CD4-positive, alpha-beta T cell treated with Interleukin-17A for 4 hours (primary cell): Measurements from ENCODE around the gene TRIM10.
"Not testable (repeated sequence)": the region's sequence is repeated elsewhere in the genome, so short reads cannot be mapped to it uniquely, and the experiment has no call there.

Experiments
- DNase-seq: peaks from one replicate; pipeline ENCODE4 v3.0.0-alpha.2; 2020; ENCODE audit warnings: mixed read lengths

Gene TRIM10

DNA sequence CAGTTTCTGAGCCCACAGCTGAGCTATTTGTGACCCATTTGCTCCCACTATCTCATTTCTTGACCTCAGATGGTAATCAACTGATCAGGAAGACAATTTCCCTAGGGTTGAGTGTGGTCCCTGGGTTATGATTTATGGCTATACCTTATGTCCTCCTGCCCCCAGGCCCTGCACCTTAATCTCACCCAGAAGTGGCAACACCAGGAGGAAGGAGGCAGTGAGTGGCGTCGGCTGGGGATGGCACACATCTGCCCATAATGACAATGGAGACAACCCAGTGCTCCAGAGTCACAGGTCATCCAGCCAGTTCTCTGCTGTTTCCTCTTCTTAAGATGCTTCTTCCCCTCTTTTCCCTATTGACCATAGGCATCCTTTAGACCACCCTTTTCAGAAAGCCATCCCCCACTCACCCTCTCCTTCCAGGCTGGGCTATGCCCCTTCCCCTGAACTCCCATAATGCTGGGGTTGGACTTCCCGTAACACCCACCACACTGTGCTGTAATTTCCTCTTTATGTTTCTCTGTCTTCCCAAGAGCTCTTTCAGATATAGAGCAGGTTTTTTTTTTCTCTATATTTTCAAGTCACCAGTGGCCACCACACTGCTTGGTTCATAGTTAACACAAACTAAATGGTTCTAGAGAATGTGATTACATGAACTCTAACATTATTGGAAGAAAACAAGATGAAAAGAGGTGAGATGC, 8.0 kb downstream of the TRIM10 start:
- DNase-seq: no peak

DNA sequence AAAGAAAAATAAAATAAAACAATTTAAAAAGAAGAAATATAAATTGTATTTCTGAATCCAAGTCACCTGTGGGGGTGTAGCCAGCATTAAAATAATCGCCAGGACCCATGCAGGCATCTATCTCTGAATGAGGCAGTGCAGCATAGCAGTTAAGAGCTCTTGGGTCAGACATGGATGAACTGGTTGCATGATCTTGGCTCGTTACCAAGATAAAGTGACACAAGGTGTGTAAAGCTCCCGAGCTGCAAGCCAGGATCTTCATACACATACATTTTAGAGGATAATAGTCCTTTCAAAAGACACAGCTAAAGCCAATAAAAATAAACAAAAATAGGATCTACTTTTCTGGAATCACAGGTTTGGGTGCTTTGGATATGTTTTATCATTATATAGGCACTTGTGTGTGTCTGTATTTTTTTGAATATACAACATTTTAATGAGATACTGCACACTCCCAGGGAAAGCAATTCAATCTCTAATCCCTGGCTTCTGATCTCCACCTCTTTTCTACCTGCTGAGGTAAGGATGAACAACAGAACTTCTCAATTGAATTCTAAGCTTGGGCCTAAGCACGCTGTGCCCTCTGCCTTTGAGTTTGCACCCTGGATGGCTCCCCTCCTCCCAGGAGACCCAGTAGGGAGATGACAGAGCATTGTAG, 8.9 kb downstream of the TRIM10 start:
- DNase-seq: no peak

DNA sequence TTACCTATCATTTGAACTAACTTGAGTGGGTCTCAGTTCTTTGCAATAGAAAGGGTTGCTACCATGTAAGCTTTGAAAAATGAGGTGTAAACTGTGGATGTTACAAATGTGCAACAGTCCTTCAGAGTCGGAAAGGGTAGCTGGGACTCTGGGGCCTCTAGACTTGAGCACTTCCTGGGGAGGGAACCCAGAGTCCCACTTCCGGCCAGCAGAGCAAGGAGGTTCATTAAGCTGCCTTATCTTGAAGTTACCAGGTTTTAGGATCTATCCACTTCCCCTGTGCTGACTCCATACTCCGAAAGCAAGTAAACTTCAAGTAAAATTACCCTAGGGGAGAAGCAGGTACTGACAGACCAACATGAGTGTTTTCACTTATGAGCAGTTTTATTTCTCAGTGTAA, 9.4 kb downstream of the TRIM10 start:
- DNase-seq: no peak

DNA sequence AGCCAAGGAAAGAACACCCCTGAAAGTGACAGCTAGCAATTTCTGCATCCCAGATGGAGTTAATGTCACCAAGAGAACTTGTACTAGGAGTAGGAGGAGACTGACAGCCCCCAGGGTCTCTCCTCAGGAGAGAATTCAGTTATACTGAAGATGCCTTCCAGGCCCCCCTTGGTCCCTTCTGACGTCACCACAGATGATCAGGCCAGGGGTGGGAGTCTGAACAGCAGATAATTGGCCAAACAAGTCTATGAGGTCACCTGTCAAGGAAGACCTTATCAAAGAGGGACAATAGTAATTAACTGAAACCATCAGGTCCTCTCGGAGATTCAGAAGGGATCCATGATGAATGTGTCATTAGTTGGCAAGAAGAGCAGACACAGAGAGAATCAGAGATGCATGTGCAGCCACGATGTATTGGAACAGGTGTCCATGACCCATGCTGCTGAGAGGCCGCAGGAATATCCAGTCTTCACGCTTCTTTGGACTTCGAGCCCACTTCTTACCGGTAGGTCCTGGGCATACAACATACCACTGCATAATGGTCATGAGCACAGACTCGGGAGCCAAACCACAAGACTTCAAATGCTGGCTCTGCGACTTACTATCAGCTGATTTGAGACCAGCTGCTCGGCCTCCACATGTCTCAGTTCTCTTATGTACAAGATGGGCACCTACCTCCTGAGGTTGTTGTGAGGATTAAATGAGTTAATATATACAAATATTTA, 10.2 kb downstream of the TRIM10 start:
- no peak for DNase-seq

DNA sequence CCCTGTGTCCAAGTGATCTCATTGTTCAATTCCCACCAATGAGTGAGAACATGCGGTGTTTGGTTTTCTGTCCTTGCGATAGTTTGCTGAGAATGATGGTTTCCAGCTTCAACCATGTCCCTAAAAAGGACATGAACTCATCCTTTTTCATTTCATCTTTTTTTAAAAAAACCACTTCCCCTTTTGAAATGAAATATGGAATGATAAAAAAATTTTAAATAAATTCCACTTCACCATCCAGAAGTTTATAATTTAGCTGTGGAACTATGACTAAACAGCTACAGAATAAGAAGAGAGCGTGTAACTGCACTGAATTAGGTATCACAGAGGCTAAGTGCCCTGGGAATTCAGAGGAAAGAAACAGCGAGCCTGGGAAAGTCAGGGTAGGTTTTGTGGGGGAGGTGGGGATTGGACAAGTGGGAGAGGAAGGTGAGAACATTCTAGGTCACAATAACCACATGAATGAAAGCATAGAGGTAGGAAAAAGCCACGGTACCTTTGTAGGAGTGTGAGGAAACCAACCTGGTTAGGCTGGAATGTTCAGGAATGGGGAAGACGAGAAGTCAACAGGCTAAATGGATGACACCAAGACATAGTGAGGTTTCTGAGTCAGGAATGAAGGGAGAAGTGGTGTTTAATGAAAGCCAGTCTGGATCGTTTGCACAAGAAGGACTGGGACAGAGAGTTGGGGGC, 11.0 kb downstream of the TRIM10 start:
- no peak for DNase-seq

DNA sequence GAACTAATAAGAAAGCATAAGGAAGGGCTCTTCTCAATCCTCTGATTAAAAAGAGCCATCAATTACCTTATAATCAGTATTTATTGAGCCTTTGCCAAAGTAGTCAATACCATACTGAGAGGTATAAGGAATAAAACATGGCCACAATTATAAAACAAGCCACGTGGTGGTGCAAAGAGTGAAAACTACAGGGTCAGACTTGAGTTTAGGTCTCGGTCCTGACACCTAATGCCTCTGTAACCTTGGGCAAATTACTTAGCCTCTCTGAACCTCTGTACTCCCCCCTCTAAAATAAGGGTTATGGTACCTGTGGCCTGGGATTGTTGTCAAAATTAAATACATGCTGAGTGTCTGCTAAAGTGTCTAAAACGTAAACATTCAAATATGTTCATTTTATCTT, 11.8 kb downstream of the TRIM10 start:
- no peak for DNase-seq

DNA sequence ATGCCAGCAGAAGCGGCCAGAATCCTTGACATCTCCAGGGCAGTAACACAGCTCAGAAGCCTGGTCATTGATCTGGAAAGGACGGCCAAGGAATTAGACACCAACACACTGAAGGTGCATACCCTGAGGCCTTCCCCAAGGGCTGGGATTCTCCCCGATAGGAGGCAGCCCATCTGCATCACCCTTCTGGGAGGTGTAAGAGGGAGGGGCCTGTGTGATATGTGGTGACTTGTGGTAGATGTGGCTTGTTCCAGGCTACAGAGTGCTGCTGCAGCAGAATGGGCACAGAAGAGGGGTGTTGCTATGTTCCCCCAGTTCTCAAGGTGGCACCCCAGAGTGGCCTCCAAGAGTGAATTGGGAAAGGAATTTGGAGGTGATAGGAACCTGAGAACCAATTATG, 13.9 kb downstream of the TRIM10 start:
- DNase-seq: no peak

DNA sequence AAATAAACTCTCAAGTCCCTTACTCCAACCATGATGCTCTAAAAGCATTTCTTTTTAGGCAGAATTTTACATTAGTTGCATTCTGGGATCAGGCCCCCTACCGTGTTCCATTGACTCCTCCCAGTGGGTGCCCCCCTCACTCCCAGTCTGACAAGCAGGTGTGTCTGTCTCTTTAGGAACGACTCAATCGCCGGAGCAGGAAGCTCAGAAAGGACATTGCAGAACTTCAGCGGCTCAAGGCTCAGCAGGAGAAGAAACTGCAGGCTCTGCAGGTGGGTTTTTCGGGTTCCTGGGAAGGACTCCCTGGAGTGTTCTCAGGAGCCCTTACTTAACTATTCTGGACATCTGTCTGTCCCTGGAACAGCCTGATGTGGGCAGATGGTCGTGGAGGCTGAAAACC, 15.2 kb downstream of the TRIM10 start:
- no peak for DNase-seq

DNA sequence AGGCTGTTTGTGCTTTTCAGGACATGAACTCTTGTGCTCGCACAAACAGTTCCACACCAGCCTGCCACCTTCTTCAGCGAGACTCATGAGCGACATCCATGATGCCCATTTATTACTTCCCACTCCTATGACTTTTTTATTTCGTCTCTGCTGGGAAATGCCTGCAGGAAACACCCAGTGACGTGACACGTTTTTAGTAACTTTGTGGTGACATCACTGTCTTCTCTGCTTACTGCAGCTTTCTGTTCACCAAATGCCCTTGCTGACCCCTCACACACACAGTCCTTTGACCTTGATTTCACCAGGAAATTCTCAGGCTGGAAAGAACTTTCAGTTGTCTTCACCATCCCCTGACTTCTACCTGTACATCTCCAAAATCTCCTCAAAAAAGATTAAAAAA, 16.2 kb downstream of the TRIM10 start:
- DNase-seq: no peak

DNA sequence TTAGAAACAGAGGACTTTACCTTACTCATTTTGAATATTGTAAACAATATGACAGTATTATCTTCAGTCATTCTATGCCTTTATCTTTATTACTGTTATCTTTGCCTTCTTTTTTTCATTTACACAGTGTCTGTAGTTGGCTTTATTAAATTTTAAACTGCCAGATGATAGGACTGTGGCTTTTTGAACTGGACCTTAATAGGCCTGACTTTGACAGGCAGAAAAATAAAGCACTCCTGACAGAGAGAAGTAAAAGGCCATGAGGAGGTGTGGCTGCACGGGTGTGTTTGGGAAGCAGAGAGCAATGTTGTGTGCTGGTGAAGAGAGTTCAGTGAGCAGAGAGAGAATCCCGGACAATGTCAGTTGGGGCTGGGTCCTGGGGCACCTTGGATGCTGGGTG, 17.2 kb downstream of the TRIM10 start:
- no peak for DNase-seq

DNA sequence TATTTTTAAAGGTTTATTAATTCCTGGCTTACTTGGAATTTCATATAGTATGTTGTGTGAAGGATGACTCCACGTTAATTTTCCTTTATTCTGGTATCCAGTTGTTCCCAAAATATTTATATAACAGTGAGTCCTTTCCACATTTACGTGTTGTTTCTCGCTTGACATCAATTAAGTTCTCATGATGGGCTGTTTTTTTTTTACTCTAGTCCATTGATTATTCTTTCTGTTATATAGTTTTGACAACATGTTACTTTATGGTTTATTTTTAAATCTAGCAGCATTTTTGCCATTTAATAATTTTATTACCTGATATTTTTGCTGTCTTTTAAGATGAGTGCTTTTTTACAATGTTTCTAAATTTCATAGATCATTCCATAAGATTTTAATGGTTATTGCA, 18.3 kb downstream of the TRIM10 start:
- no peak for DNase-seq

DNA sequence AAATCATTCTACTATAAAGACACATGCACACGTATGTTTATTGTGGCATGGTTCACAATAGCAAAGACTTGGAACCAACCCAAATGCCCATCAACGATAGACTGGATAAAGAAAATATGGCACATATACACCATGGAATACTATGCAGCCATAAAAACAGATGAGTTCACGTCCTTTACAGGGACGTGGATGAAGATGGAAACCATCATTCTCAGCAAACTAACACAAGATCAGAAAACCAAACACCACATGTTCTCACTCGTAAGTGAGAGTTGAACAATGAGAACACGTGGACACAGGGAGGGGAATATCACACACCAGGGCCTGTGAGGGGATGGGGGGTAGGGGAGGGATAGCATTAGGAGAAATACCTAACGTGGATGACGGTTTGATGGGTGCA, 20.8 kb downstream of the TRIM10 start:
- not testable (repeated sequence) for DNase-seq

DNA sequence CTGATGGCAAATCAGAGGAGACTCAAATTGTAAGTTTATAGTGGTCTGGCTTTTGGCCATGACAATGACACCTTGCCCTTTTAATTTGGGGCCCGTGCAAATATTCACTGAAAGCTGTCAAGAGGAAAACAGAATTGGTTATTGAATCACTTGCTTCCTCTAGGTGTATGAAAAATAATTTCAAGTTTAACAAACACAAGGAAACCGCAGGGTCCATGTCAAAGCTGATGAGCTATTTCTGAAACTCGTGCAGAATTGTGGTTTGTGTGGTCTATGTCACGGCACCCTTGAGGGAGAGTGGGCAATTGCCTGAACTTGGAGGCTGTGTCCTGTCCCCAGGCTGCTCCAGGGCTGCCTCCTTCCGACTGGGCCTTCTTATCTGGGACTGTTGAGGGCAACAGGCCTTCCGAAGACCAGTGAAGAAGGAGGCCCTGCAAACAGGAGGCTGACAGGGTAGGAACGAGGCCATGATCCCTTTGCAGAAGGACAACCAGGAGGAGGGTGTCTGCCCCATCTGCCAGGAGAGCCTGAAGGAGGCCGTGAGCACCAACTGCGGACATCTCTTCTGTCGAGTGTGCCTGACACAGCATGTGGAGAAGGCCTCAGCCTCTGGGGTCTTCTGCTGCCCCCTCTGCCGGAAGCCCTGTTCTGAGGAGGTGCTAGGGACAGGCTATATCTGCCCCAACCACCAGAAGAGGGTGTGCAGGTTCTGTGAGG, 24.3 kb downstream of the TRIM10 start:
- no peak for DNase-seq

DNA sequence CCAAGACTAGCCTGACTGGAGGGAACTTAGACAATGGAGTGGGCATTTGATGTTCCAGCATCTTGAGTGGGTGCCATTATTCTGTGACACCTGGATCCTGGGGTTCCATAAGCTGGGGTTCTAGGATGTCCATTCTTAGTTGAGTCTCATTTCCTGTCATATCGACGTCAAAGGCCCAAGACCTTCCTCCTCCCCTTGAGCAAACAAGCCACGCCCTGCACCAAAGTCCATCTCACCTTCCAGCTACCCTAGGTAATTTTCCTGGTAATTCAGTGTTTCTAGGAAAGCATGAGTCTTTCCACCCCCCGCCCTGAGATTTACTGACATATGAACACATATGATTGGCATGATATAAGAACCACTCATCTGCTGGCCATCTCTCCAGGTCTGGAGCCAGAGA, 25.3 kb downstream of the TRIM10 start, which contains the start of gene TRIM40:
Gene TRIM40, plus strand, starts transcription at position 384 of the 400 bp plus-strand sequence. CDS start 897 bp downstream, outside the sequence.
- no peak for DNase-seq

DNA sequence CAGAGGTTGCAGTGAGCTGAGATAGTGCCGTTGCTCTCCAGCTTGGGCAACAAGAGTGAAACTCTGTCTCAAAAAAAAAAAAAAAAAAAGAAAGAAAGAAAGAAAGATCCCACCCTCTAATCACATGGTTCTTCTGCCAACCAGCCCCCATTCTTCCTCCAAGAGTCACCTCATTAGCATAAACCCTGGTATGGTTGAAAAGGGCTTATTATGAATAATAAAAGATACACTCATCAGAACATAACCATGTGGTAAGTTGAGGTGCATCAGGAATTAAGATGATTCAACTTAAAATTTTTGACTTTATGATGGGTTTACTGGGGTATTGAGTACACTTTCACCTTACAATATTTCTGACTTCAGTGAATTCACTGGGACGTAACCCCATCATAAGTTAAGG, 25.9 kb downstream of the TRIM10 start:
- DNase-seq: no peak

DNA sequence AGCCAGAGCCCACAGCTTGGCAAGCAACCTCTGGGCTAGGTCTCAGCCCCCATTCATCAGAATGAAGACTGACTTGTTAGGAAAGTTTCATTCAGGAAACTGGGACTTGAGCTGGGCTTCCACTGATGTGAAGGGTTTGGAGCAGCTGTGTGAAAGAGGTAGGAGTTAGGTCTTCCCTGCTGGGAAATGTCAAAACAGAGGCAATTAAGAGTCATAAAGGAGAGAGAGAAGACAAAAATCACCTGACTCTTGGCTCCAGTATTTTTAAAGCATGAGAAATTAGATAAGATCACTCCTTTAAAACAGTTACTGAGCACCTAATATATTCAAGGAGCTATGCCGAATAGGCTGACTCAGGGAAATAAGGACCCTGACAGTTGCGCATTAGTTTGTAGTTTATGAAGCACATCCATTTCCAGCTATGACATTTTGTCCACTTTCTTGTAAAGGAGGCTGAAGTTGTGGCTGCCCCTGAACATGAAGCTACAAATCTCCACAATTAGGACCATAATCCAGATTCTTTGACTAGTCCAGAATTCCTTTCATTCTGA, 29.0 kb downstream of the TRIM10 start:
- DNase-seq: no peak

DNA sequence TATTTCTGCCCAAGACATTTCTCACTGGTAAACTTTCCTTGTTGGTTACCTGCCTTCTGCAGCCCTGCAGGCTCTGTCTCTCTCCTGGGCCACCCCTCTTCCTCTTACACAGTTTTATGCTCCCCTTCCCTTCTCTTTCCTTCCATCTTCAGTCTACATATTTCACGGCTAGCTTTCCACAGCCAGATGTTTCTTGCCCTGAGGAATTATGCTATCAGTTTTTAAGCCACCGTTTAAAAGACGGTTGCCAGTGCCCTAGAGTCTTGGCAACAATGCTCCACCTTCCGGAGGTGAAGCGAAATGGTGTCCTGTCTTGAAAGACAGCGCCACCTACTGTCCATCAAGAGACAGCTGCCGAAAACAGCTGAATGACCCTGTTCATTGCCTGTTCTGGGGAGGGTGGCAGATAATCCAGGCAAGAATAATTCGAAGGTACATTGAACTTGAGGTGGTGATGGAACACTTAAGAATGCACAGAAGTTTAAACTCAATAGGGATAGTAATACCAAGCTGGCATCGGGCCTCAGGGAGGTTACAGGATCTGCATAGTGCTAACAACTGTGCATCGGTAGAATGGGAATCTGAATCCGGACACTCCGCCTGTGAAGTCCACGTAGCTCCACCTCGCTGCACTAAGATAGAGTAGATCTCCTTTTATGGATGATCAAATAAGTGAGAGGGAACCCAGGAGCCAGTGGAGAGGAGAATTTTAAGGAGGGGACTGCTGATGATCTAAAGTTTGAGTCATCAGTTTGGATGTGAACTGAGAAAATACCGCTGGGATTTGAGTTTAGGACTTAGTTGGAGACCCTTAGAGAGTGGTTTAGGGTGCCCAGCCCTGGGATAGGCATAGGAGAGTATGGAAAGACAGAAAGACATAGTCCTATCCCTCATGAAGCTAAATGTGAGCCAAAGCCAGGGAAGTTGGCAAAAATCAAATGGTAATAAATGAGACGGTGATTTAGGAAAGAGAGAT, 29.8 kb downstream of the TRIM10 start:
- peak; percentile 75 for DNase-seq

DNA sequence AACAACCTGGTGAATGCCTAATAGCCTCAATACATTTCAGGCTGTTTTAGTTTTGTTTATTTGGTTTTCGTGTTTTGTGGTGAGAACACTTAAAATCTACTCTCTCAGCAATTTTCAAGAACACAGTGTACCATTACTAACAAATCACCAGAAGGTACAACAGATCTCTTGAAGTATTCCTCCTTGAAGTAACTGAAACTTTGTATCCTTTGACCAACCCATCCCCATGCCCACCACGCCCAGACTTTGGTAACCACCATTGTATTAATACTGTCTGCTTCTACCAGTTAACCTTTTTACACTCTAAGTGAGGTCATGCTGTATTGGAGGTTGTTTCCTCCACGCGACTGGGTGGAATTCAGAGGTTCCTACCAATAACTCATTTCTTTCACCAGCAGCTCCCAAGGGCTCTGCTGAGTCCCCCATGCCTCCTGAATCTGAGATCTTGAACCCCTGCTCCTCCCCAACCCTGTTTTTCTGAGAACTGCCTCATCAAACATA, 30.8 kb downstream of the TRIM10 start:
- DNase-seq: no peak

DNA sequence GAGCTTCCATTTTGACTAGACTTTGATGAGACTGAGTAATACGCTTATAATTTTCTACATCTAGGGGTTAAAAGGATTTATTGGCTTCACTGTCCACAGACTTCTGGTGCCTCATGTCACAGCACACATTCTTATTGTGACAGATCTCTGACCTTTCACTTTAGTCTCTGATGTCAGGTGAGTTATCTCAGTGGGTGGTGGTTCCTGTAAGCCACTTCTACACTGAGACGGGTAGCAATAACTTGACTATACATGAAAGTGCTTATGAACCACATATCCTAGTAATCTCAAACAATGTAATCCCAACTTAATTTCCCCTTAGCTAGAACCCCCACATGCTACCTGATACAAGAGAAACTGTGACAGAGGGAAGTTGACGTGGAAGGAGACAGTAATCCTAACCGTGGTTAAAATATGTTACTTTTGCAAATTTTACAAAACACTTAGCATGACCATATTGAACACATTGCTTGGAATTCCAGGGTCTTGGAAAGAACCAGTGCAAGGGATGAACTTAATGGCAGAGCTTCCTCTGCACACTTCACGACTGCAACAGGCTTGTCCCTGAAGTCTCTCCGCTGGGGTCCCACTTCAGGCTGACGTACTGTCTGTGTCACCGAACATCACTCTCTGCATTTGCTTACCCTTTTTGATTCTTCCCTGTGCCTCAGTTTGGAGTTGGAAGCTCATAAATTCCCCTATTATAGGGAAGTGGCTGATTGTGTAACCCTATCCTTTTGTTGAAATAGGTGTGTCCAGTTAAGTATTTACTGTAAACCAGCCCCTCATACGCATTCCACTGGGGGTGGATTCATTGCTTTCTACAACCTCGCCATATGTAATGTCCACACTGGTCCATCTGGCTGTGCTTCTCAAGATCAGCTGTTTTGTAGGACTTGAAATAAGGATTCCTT, 31.5 kb downstream of the TRIM10 start:
- no peak for DNase-seq
